K562 (cell line): ENCODE measurements around the gene ERAL1. TPM values are rescaled to one million over a fixed set of nuclear protein-coding genes. Genes with fewer than 3 reads are reported as not detected.
A peak's percentile ranks its signal among the peaks of the same experiment; 100 is the strongest.

Source experiments
- ARNT ChIP-seq, 2 experiments: fragments of 450-650 bp; IDR thresholded peaks; 2 replicates each; pipeline ENCODE4 v1.6.1; 2016; ENCODE audit warnings: mild to moderate bottlenecking in 1 of 2
- ELF2 ChIP-seq: fragments of 250-450 bp; sonication (Bioruptor Pico); IDR thresholded peaks from 2 replicates; pipeline ENCODE4 v1.5.0; 2021; ENCODE audit warnings: mild to moderate bottlenecking
- HMGXB4 ChIP-seq: sonication (generic); formaldehyde crosslinking; IDR thresholded peaks from 2 replicates; pipeline ENCODE4 v1.8.1; 2023; ENCODE audit warnings: mild to moderate bottlenecking, missing genetic modification reagents
- HNRNPH1 ChIP-seq: fragments of 200-400 bp; formaldehyde crosslinking; optimal IDR thresholded peaks from 2 replicates; pipeline ENCODE3; 2017; ENCODE audit warnings: low read depth, mild to moderate bottlenecking, low read length, moderate library complexity
- KAT7 ChIP-seq: sonication (generic); formaldehyde crosslinking; IDR thresholded peaks from 2 replicates; pipeline ENCODE4 v1.8.0; 2022; ENCODE audit warnings: missing genetic modification reagents, mild to moderate bottlenecking, borderline replicate concordance
- KDM5B ChIP-seq: fragments of 200-600 bp; sonication (generic); IDR thresholded peaks from 2 replicates; pipeline ENCODE4 v1.6.1; 2012; ENCODE audit warnings: low read depth, mild to moderate bottlenecking, moderate library complexity, low read length, control low read depth, inconsistent platforms; ENCODE audit not compliant: insufficient replicate concordance
- KLF1 ChIP-seq: fragments of 450-650 bp; IDR thresholded peaks from 2 replicates; pipeline ENCODE4 v1.6.1; 2016; ENCODE audit warnings: missing genetic modification characterization, missing compliant biosample characterization
- NFRKB ChIP-seq: fragments of 450-650 bp; IDR thresholded peaks from 2 replicates; pipeline ENCODE4 v1.6.1; 2016; ENCODE audit warnings: low read depth
- PHF8 ChIP-seq: fragments of 200-600 bp; sonication (generic); IDR thresholded peaks from 2 replicates; pipeline ENCODE4 v1.6.1; 2012; ENCODE audit warnings: mixed run types, mild to moderate bottlenecking, inconsistent platforms, low read length, moderate library complexity, borderline replicate concordance
- POU5F1 ChIP-seq: fragments of 150-350 bp; IDR thresholded peaks from 2 replicates; pipeline ENCODE4 v1.6.1; 2014; ENCODE audit warnings: borderline replicate concordance, low read length, low read depth, mild to moderate bottlenecking; ENCODE audit not compliant: partially characterized antibody
- SFPQ ChIP-seq: fragments of 200-400 bp; formaldehyde crosslinking; IDR thresholded peaks from 2 replicates; pipeline ENCODE4 v1.6.1; 2017; ENCODE audit warnings: mild to moderate bottlenecking, low read depth, low read length, moderate library complexity
- SOX6 ChIP-seq: fragments of 450-650 bp; IDR thresholded peaks from 2 replicates; pipeline ENCODE4 v1.6.1; 2014; ENCODE audit warnings: mild to moderate bottlenecking
- ZKSCAN1 ChIP-seq: fragments of 150-350 bp; IDR thresholded peaks from 2 replicates; pipeline ENCODE4 v1.6.1; 2016; ENCODE audit warnings: low read depth, low read length
- ZNF134 ChIP-seq: fragments of 250-450 bp; sonication (Bioruptor Pico); conservative IDR thresholded peaks from 2 replicates; pipeline ENCODE4 v1.4.0; 2020
- ZNF280A ChIP-seq: fragments of 450-650 bp; IDR thresholded peaks from 2 replicates; pipeline ENCODE4 v1.6.1; 2018; ENCODE audit warnings: mild to moderate bottlenecking, low read depth; ENCODE audit not compliant: partially characterized antibody
- ZNF282 ChIP-seq: sonication (generic); formaldehyde crosslinking; IDR thresholded peaks from 2 replicates; pipeline ENCODE4 v1.8.1; 2023; ENCODE audit warnings: missing genetic modification reagents
- ZNF76 ChIP-seq: fragments of 250-450 bp; sonication (Bioruptor Pico); IDR thresholded peaks from 2 replicates; pipeline ENCODE4 v1.4.0; 2020; ENCODE audit warnings: mild to moderate bottlenecking, moderate library complexity, borderline replicate concordance
- ZNF79 ChIP-seq: fragments of 250-450 bp; sonication (Bioruptor Pico); IDR thresholded peaks from 2 replicates; pipeline ENCODE4 v1.4.0; 2020; ENCODE audit warnings: low read depth, mild to moderate bottlenecking, moderate library complexity
- polyA plus RNA-seq, 8 experiments: library from polyadenylated mRNA; depleted of rRNA in 4 of 8; stranded (reverse) in 5 of 8; unstranded in 3 of 8; fragments of >200 nt; fragmentation: Nextera tagmentation in 2 of 8; fragmentation: Illumina TruSeq in 1 of 8; extraction: Ambion mirVana in 2 of 8; extraction: Trizol in 1 of 8; gene quantifications; 2 replicates each; pipeline versions ENCODE4 v1.2.1 to v1.2.3, GENCODE V29; 2011 to 2014; ENCODE audit warnings: inconsistent platforms in 1 of 8, missing spikeins in 1 of 8
- total RNA-seq, 7 experiments: library from RNA; depleted of rRNA in 6 of 7; stranded (reverse); fragments of >200 nt in 6 of 7; fragmentation: Illumina TruSeq in 2 of 7; extraction: Trizol in 2 of 7; gene quantifications; 2 replicates each; pipeline versions ENCODE4 v1.2.1 to v1.2.3, GENCODE V29; 2011 to 2021; ENCODE audit warnings: low replicate concordance in 1 of 7
- TF ChIP-seq, protein P1 (sequence below): fragments of 250-450 bp; sonication (Bioruptor Pico); IDR thresholded peaks from 2 replicates; pipeline ENCODE4 v1.8.0; 2021; ENCODE audit warnings: borderline replicate concordance, mild to moderate bottlenecking, moderate library complexity; ENCODE audit not compliant: poor library complexity, severe bottlenecking
- TF ChIP-seq, protein P2 (sequence below): fragments of 250-450 bp; sonication (Bioruptor Pico); IDR thresholded peaks from 2 replicates; pipeline ENCODE4 v1.5.1; 2021; ENCODE audit warnings: mild to moderate bottlenecking

ERAL1 gene
- total and polyA plus RNA-seq, 9 of the 15 experiments (the other 6 are each of a cell fraction or from before 2014, with no cell fraction given): 37.5 to 351 (median 106) TPM

GRCh38 chr17:28842282-28843012 lies 12.4 kb upstream of the ERAL1 start, which contains the start of gene FAM222B (continued):
- TF ChIP-seq, protein P1, sequence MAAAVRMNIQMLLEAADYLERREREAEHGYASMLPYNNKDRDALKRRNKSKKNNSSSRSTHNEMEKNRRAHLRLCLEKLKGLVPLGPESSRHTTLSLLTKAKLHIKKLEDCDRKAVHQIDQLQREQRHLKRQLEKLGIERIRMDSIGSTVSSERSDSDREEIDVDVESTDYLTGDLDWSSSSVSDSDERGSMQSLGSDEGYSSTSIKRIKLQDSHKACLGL: peak; percentile 17
- TF ChIP-seq ARNT (IDR thresholded peaks at IDR 0.05) (no peak), HMGXB4 (CRISPR knock-in tag) (peak; percentile 90; the same call in 1 of the 2 replicates), NFRKB (no peak; the same call in none of the 2 replicates), ZKSCAN1 (peak; percentile 72; the same call in 1 of the 2 replicates), KAT7 (CRISPR knock-in tag) (no peak), ZNF76 (CRISPR knock-in tag) (no peak), KDM5B (peak; percentile 82), HNRNPH1 (no peak), ELF2 (peak; percentile 67), PHF8 (peak; percentile 90), ZNF282 (CRISPR knock-in tag) (no peak), ZNF134 (no peak), ZNF280A (no peak), SOX6 (peak; percentile 13; the same call in 1 of the 2 replicates), ZNF79 (CRISPR knock-in tag) (no peak), KLF1 (tag) (no peak), SFPQ (no peak), POU5F1 (peak; percentile 85)
- TF ChIP-seq, protein P2, sequence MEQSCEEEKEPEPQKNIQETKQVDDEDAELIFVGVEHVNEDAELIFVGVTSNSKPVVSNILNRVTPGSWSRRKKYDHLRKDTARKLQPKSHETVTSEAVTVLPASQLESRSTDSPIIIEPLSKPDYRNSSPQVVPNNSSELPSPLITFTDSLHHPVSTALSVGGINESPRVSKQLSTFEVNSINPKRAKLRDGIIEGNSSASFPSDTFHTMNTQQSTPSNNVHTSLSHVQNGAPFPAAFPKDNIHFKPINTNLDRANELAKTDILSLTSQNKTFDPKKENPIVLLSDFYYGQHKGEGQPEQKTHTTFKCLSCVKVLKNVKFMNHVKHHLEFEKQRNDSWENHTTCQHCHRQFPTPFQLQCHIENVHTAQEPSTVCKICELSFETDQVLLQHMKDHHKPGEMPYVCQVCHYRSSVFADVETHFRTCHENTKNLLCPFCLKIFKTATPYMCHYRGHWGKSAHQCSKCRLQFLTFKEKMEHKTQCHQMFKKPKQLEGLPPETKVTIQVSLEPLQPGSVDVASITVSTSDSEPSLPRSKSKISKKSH (CRISPR knock-in tag): no peak
